HG03571 (cell line): ENCODE results near the gene ZNF346.

Experiments used
- ATAC-seq: cut with Tn5 transposase; IDR thresholded peaks from one replicate; pipeline ENCODE4 v1.9.1; 2021; ENCODE audit not compliant: unreplicated experiment

Gene ZNF346

GRCh38 chr5:177066224-177066623, 43.7 kb downstream of the ZNF346 start:
- ATAC-seq, result no peak

- no peak for ATAC-seq
Observed at GRCh38 chr5:177067503-177067902, 45.0 kb downstream of the ZNF346 start.

- ATAC-seq, result peak; percentile 38
Observed at GRCh38 chr5:177070536-177071191, 48.2 kb downstream of the ZNF346 start.

- peak; percentile 55 for ATAC-seq
Observed at GRCh38 chr5:177071666-177072385, 49.3 kb downstream of the ZNF346 start.

- no peak for ATAC-seq
Observed at GRCh38 chr5:177077335-177077734, 54.8 kb downstream of the ZNF346 start.

GRCh38 chr5:177079606-177080005, 57.1 kb downstream of the ZNF346 start:
- no peak for ATAC-seq

GRCh38 chr5:177080265-177080664, 57.8 kb downstream of the ZNF346 start:
- ATAC-seq, result no peak

GRCh38 chr5:177081859-177082258, 59.4 kb downstream of the ZNF346 start:
- ATAC-seq, result no peak

- no peak for ATAC-seq
Observed at GRCh38 chr5:177083357-177083756, 60.9 kb downstream of the ZNF346 start.

- ATAC-seq, result no peak
Observed at GRCh38 chr5:177084175-177084574, 61.7 kb downstream of the ZNF346 start.

GRCh38 chr5:177085985-177086653, 63.6 kb downstream of the ZNF346 start:
- no peak for ATAC-seq

- ATAC-seq, result peak; percentile 65
Observed at GRCh38 chr5:177086654-177087397, 64.3 kb downstream of the ZNF346 start, which contains the start of gene FGFR4. Gene FGFR4, plus strand, starts transcription at chr5:177086915. Its CDS starts 2,688 bp downstream, at chr5:177089603.

- ATAC-seq, result no peak
Observed at GRCh38 chr5:177087398-177088005, 65.0 kb downstream of the ZNF346 start.

- ATAC-seq, result no peak
Observed at GRCh38 chr5:177089127-177089526, 66.6 kb downstream of the ZNF346 start.

- ATAC-seq, result no peak
Observed at GRCh38 chr5:177089825-177090641, 67.5 kb downstream of the ZNF346 start.

GRCh38 chr5:177090813-177091212, 68.3 kb downstream of the ZNF346 start:
- no peak for ATAC-seq

- no peak for ATAC-seq
Observed at GRCh38 chr5:177091232-177091631, 68.7 kb downstream of the ZNF346 start.

- ATAC-seq, result no peak
Observed at GRCh38 chr5:177092178-177093081, 69.9 kb downstream of the ZNF346 start.
